HG02840 (cell line): ENCODE results near the gene EVA1A.

ENCODE experiments used
- ATAC-seq: cut with Tn5 transposase; IDR thresholded peaks from one replicate; pipeline ENCODE4 v1.9.1; 2021; ENCODE audit warnings: mild to moderate bottlenecking, moderate library complexity, moderate number of reproducible peaks; ENCODE audit not compliant: unreplicated experiment, low FRiP score

EVA1A gene

DNA sequence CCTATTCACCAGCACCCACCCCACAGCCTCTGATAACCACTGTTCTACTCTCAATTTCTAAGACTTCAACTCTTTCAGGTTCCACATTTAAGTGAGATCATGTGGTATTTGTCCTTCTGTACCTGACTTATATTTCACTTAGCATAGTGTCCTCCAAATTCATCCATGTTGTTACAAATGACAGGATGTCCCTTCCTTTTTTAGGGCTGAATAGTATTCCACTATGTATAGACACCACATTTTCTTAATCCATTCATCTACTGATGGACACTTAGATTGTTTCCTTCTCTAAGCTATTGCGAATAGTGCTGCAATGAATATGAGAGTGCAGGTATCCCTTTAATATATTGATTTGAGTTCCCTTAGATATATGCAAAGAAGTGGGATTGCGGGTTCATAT lies 100.1 kb downstream of the EVA1A start:
- ATAC-seq, result no peak

DNA sequence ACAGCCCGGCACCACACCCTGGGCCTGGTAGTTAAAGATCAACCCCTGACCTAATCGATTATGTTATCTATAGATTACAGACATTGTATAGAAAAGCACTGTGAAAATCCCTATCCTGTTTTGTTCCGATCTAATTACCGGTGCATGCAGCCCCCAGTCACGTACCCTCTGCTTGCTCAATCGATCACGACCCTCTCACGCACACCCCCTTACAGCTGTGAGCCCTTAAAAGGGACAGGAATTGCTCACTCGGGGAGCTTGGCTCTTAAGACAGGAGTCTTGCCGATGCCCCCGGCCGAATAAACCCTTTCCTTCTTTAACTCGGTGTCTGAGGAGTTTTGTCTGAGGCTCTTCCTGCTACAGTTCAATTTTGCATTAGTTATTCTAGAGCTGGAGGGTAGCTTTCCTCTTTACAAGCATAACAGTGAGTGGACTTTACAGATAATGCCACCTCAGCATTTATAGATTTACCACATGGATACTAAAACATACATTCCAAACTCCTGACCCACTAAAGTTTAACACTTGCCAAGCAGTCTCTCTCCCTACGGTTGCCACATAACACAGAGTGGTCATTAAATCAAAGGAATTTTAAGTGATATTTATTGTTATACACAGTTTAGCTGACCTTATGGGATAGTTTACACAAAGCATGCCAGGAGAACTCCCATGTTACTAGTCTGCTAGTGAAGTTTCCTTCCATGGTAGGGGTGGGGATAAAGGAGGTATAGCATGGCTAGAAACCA lies 101.0 kb downstream of the EVA1A start:
- ATAC-seq, result no peak

DNA sequence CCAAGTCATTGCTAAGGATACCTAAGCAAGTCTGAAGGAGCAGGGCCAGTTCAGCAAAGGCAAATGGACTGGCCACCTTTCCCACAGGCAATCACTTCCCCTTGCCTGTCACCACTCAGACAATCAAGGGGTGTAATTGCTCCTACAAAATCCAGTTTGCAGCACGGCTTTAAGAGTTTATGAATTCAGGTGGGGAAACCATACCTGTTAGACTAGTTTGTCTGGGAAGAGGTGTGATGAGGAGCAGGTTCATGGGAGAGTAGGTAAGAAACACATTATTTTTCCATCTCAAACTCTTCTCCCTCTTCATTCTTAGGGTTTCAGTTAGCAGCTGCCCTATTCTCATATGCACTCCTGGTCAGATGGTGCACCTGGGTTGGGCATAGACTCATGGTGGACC lies 102.5 kb downstream of the EVA1A start:
- no peak for ATAC-seq

DNA sequence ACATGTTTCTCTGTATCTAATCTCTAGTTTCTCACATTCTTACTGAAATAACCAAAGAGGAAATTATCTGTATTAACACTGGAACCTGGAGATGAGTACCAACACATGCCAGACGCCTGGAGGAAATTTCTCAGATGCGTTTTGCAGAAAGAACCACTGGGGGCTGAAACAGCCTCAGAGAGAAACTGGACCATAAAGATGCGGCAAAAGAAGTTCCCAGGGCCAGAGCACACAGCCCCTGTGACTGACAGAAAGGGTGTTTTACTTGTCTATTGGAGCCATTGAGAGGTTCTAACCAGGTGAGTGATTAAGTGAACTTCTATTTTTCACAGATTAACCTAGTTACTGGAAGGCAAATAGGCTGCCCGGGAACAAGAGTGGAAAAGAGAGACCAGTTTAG lies 103.9 kb downstream of the EVA1A start:
- ATAC-seq, result no peak

DNA sequence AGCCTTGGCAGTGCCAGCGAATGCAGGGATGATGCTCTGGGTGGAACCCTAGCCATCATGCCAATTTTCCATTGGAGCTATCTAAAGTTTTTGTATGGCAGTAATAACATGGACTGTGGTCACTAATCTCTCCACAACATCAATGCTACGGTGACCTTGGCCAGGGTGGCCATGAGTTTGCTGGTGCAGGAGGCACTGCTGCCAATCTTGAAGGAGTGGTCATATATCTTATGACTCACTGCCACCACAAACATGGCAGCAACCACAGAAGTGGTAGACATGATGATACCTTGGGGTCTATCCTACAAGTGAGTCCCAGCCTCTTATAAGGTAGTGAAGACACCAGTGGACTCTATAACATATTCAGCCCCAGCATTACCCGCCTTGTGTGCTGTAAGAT lies 104.6 kb downstream of the EVA1A start:
- no peak for ATAC-seq

DNA sequence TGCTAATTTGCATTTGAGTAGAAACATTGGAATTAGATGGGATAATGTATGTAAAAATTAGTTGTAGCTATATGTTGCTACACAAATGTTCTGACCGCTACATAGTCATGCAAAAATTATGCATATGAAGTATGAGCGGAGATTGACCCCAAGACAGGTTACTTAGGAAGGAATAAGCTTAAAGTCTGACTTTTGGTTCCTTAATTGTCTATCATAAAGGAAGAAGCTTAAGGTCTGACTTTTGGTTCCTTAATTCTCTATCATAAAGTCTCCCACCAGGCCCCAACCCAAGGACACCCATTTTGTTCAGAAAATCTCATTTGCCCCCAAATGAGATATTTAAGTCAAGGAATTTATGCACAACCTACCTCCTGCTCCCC lies 106.5 kb downstream of the EVA1A start:
- ATAC-seq, result no peak

DNA sequence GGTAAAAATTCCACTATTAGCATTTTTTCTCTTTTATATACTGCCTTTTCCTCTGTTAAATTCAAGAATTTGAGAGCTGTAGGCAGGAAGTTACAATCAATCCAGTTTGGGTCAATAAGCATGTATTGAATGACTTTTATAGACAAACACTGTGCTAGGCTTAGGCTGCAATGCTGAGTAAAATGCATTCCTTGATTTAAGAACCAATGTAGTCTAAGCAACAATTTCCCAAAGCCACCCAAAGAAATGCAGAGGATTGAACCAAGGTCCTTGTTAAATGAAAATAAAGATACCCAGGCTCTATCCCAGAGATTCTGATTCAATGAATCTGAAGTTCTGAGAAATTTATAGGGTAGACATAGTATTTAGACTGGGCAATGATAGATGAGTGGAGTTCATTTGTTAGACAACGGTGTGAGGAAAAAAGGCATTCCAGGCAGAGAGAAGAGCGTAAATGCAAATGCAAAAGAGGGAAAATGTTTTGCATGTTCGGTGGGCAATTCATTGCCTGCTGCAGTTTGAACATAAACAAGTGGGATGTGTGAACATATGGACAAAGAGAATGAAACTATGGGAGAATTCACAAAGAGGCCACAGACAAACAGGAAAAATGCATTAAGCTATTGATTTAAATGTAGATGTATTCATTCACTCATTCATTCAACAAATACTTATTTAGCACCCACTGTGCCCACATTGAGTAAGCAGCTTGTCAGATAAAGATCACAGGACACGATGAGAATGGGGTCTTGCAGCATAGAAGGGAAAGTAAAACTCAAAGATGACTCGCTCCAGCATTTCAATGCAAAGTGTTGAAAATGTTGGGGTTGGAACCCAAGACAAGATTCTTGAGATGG lies 107.1 kb downstream of the EVA1A start:
- no peak for ATAC-seq

DNA sequence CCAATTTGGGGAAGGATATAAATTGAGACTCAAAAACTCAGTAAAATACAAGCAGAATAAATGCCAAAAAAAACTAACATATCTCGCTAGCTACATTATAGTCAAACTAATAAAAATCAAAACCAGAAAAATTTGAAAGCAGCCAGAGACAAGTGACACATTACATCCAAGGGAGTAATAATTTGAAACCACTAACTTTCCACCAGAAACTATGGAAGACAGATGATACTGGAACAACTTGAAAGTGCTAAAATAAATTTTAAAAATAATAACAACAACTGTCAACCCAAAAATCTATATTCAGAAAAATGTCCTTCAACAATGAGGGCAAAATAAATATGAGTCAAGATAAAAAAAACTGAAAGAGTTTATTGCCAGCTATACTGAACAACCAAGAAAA lies 110.7 kb downstream of the EVA1A start:
- no peak for ATAC-seq

DNA sequence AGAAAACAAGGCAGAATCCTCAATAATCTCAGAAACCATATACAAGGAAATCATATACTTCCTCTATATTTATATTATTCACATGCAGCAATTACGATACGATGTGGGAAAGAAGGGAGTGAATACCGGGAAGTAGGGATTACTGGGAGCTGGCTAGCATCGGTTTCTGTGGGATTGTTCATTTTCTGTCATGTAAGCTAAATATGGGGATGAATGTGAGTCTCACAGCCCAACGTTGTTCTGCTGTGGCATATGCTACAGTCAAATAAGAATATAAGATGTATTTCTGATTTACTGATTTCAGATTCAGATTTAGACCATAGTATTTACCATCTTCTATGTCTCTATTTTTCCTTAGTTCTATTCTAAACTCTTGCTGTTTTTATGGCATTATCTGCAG lies 113.6 kb downstream of the EVA1A start:
- ATAC-seq, result no peak
